SIG-M5 (cell line): ENCODE measurements around the gene GPAM.
"Not testable (repeated sequence)": the region's sequence is repeated elsewhere in the genome, so short reads cannot be mapped to it uniquely, and the experiment has no call there.

Source experiments
- DNase-seq: peaks from one replicate; lab custom pipeline; 2025; lab: John Stamatoyannopoulos, UW

The GPAM gene

GRCh38 chr10:112132435-112132834 lies 51.1 kb downstream of the GPAM start:
- DNase-seq, result no peak

GRCh38 chr10:112131996-112132395 lies 51.6 kb downstream of the GPAM start:
- no peak for DNase-seq

GRCh38 chr10:112131346-112131745 lies 52.2 kb downstream of the GPAM start:
- DNase-seq, result no peak

GRCh38 chr10:112126901-112127300 lies 56.7 kb downstream of the GPAM start:
- DNase-seq, result no peak

- DNase-seq, result no peak
These were observed 57.4 kb downstream of the GPAM start for GRCh38 chr10:112126172-112126571.

- no peak for DNase-seq
These were observed 58.7 kb downstream of the GPAM start for GRCh38 chr10:112124866-112125265.

- no peak for DNase-seq
These were observed 60.7 kb downstream of the GPAM start for GRCh38 chr10:112122827-112123226.

GRCh38 chr10:112120491-112120890 lies 63.1 kb downstream of the GPAM start:
- DNase-seq, result no peak

GRCh38 chr10:112115781-112116385 lies 67.7 kb downstream of the GPAM start:
- DNase-seq, result no peak

GRCh38 chr10:112109779-112110178 lies 73.8 kb downstream of the GPAM start:
- not testable (repeated sequence) for DNase-seq
